Left renal pelvis (tissue), 4 donors: ENCODE results near the gene HOXB3. TPM values are rescaled to one million over a fixed set of nuclear protein-coding genes. Genes with fewer than 3 reads are reported as not detected.

Experiments used
- DNase-seq, 4 donors: peaks; one replicate each; pipeline ENCODE4 v3.0.0-alpha.2; 2013; ENCODE audit warnings: low read depth in 4 of 4, low spot score in 3 of 4
- polyA plus RNA-seq, 4 donors: library from polyadenylated mRNA; unstranded; fragments of 120-200 nt; gene quantifications; one replicate each; pipeline ENCODE4 v1.2.1, GENCODE V29; 2013; ENCODE audit not compliant: insufficient read length in 4 of 4

Gene HOXB3
- polyA plus RNA-seq, 4 donors: 70.2 to 217 (median 153) TPM

DNA sequence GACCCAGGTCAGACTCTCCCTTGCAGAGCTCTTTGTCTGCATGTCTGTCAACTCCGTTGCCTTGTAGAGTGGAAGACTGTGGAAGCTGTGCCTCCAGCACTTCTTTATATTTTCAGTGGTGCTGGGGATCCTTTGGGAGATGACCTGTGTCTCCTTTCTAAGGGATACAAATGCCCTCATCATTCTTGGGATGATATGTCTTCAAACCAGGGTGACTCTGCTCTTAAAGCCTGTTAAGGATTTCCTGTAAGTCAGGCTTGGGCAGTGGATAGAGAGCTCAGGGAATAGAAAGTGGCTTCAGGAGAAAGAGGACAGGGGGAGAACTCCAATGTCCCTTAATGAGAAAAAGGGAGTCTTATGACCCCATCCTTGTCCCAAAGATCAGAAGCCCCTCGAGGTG, 1.5 kb downstream of the HOXB3 start:
- DNase-seq: no peak

DNA sequence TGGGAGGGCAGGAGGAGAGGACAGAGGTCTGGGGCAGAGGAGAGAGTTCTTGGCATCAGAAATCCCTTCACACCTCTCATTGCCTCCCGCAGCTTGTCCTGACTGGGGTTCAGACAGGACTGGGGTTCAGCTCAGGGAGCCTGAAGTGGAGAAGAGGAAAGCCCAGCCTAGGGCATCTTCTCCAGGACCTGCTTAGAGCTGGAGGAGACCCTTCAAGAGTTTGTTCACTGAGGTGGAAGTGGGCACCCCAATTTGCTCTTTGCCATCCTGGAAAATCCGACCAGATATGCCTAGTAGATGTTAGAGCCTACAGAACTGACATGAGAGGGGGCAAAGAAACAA, 2.0 kb downstream of the HOXB3 start:
- no peak for DNase-seq

DNA sequence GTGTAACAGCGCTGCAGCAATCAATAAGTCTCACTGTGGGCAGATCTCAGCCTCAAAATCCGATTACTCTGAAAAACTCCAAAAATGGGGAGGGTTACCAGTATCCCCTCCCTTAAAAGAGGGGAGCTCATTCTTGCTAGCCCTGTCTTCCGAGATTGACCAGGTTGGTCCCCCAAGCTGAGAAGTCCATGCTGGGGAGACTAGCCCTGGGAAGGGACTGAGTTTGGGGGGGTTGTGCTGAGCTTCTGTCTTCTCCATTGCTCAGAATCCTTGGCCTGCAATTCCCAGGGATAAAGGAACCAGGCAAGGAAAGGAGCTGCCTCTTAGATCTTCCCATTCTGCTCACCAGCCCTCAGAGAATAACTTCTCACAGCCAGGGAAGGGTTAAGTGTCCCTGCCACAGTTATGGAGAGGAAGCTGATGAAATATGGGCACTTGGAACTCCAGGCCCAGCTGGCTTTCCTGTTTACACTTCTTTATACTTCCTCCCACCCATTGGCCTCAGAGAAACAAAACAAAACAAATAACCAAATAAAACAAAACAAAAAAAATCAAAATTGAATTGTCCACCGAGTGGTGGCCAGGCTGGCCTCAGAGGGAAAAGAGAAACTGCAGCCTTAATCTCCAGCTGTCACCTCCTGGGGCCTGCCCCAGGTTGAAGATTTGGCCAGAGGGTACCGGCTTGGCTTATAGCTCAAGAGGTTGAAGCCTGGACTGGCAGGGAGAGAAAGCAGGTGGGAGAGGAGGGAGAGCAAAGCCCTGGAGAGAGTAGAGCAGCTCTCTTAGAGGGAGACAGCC, 2.6 kb downstream of the HOXB3 start:
- no peak for DNase-seq

DNA sequence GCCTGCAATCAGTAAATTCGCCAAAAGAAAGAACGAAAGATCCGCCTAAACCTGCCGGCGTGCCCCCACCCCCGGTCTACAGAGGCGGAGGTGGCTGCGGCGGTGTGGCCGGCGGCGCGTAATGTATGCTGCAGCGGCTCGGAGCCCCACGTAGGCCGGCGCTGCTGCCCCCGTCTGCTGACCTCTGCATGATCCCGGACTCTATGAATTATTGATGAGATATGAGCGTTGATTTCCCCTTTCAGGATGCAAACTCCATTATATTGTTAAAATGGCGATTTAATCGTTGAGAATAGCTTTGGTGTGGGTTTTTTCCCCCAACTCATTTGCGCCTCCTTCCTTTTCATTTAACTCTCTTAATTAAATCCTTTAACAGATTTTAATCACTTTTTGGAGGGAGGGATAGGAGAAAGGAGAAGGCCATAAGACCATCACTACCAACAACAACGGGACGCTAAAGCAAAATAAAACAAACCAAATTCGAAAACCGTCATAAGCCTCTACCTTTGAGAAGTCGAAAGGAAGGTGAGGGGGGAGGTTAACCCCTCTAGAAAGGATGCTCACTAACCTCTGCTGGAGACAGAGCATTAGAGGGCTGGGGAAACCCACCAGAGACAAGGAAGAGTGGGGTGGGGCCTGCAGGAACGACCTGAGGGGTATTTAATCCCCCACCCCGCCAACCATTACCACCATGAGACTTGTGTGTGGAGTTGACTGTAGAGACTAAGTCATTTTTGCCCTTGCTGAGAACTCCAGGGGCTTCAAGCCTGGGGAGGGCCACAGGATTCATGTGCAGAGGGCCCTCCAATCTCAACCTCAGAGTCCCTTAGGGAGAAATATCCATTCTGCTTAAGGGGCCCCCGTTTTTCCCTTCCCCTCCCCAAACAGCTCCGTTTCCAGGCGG, 3.4 kb downstream of the HOXB3 start:
- no peak for DNase-seq

DNA sequence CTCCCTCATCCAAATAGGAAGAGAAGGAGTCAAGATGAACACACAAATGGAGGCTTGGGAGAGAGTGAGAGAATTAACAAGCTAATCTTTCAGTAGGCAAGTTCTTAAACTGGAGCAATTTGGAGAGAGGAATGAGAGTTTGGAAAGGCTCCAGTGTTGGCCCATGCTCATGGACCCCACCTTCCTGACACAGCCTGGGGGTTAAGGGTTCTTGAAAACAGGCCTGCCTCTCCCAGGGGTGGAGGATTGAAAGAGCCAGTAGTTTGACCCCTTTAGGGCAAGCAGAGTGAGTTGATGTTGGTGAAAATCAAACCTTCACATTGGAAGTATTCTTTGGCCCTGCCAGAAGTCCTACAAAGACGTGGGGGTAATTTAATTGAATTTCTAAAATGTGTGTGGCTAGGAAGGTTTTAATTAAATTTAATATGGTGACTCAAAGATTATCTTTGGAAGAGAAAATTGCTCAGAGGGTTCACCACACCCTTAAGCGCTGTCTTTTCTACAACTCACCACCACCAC, 5.8 kb downstream of the HOXB3 start:
- no peak for DNase-seq

DNA sequence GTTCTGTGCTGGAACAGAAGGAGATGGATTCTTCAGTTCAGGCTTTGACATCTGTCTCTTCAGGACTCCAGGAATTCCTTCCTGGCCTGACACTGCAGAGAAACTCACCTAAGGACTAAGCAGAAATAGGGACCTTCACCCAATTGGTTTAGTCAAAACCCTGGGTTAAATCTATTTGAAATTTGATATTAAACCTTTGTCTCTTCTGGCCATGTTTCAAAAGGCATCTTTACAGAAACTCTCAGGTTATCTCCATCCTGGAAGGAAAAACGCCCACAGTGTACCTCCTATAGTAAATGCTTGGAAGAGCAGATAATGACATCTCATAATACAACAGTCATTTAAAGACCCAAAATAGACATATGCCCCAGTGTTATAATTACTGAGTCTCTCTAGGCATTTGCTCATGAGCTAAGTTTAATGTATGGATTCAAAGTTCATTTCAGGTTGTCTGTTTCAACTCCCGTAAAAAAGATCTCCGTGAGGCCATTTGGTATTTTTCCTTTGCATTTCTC, 6.3 kb downstream of the HOXB3 start:
- DNase-seq: no peak

DNA sequence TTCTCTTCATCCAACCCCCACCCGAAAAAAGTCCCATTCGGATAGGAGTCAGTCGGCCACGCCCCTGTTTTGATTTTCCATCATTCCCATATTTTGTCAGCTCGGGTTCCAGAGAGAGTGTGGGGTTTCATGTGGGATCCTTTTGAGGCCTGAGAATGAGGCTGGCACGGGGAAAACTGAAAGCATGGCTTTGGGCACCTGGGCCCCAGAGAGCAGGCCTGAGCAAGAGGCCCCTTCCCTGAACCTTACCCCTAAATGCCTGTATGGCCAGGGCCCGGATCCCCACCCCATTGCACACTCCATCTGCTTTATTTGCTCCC, 7.3 kb downstream of the HOXB3 start:
- DNase-seq: no peak

DNA sequence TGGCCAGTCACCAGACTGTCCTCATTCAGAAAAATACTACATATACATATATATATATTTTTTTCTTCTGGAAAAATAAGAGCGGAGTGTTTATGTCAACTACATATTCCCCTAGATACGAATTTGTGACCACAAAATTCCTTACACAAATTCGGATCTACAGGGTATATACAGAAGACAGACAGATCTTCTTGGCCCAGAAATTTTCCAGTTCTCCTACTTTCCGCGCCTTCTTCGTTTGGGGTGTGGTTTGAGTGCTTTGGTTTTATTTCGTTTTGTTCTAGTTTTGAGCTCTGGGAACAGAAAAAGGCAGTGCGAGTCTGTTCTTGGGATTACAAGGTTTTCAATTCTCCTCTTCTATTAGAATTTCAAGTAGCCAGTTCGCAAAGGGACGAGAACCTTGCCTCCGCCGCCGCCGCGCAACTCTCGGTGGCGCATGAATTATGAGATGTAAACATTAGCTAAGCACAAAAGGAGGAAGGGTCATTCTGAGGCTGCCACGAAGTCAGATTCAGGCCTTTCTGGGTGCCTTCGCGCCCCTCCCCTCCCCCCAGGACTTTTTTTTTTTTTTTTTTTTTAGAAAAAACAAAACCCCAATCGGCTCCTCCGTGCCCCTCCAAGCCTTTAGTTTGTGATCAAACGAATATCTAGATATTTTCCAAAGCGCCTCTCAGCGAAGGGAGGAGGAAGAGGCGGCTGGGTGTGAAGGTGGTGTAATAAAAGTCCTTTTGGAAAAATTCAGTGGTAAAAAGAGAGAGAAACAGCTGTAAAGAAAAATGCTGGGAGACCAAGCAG, 10.1 kb downstream of the HOXB3 start:
- no peak for DNase-seq

DNA sequence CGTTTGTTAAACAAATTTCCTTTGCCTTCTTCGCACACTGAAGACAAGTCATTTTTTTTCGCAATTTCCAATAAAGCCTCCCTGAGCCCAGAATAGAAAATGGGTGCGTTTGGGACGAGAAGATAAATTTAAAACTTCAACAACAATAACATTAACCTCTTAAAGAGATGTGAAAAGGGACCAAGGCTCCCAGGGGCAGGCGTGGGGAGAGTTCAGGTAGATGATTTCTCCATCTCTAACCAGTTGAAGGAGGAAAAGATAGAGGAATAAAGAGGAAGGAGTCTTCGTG, 10.6 kb downstream of the HOXB3 start:
- DNase-seq: no peak

DNA sequence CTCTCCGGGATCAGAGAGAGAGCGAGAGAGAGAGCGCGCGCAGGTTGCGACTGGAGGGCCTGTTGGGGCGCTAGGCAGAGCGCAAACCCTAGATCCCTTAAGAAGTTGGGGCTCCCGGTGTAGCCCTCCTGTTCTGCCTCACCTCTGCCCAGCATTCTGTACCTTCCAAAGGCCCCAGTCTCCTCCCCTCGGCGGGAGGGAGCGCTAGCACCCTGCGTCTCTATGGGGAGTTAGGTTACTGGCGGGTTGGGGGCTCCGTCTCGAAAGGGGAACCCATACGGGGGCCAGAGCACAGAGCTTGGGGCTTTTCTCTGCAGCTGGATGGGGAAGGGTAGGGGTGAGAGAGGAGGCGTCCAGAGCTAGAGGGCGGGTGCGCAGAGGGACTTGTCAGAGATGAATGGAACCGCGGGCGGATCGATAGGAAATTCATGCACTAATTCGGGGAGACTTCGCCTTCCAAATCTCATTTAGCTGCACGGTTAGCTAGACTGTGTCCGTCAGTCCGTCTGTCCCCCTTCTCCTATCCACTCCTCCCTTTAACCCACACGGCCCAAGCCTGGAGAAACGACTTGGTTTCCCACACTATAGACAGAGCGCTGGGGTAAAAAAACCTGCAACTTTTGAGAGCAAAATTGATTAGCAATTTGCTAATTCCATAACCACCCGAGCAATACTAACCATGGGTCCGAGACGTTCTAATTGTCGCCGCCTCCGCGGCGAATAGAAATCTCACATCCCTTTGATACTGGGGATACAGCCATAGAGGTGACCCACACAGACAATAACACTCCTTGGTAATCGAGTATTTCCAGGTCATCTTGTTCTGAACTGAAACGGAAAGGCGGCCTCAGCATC, 11.2 kb downstream of the HOXB3 start:
- DNase-seq: no peak

DNA sequence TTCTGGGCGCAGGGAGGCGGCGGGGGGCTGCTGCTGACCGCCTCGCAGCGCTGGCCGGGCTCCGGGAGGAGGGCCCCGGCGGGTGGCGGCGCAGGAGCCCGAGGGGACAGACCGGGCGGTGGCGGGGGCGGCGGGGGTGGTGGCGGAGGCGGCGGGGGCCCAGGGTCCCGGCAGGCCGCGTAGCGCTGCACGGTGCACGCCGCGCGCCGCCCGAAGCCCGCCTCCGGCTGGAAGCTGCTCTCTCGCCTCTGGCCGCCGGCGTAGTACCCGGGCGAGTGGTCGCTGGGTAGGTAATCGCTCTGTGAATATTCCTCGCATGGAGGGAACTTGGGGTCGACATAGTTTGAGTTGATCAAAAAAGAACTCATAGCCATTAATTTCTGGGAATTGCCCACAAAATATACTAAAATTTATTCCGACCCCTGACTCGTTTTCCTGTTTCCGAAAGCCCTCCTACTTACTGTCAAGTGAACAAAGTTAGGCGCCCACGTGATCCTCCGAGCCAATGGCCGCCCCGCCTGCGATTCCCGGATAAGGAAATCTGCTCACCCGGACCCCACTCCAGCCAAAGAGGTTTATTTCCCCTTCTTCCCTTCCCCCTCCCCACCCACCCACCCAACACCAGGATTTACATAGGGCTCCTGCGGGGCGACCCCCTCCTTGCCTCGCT, 12.0 kb downstream of the HOXB3 start, which contains the start of gene HOXB4:
TSS of gene HOXB4 (minus strand) at position 405 of the 670 bp plus-strand sequence. CDS start at position 374, 31 bp downstream.
- no peak for DNase-seq

DNA sequence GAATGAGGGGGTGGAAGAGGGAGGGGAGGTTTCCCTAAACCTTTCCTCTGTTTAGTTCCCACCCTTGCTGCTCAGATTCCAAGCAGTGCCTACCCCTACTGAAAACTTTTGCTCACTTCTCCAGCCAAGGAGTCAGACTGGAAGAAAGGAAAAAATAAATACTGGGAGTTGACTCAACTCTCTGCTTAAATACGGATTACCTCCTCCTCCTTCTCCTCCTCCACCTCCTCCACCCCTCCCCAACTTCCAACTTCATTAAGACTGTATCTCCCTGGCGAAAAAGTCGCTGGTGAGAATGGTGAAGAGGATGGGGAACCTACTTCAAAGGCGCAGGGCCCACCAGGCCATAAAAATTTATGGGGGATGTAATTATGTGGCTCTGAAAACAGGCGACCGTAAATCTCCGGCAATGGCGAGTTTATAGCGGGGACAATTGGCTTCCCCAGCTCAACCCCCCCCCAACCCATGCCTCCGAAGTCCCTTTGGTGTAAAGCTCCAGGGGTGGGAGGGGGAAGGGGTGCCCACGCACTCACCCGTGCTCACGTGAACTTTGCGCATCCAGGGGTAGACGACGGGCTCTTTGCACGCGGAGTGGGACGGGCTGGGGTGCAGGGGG, 12.6 kb downstream of the HOXB3 start:
- DNase-seq: peak in 2 of 4 donors; percentile 85 to 94

DNA sequence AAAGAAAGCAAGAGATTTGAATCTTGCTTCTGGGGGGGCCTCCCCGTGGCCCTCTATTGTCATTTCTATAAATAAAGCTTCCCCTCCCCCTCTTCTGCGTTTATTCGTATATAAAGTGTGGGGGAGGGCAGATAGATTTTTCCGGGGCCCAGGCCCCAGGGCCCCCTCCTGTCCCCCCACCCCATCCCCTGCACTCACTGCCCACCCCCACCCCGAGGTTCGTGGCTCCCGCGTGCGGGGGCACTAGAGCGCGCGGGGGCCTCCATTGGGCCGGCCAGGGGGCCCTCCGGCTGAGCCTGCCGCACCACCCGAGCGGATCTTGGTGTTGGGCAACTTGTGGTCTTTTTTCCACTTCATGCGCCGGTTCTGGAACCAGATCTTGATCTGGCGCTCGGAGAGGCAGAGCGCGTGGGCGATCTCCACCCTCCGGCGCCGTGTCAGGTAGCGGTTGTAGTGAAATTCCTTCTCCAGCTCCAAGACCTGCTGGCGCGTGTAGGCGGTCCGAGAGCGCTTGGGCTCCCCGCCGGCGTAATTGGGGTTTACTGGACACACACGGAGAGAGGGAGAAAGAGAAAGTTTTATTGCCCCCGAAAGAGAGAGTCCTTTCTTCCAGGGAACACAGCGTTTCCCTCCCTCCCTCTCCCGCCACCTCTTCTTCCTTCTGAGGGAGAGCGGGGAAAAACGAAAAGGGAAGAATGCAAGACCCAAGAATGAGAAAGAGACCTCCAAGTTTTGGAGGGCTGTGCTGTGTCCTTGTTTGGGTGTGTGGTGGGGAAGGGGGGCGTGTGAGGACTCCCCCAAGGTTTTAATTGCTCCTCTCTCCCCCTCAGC, 13.3 kb downstream of the HOXB3 start:
- no peak for DNase-seq

DNA sequence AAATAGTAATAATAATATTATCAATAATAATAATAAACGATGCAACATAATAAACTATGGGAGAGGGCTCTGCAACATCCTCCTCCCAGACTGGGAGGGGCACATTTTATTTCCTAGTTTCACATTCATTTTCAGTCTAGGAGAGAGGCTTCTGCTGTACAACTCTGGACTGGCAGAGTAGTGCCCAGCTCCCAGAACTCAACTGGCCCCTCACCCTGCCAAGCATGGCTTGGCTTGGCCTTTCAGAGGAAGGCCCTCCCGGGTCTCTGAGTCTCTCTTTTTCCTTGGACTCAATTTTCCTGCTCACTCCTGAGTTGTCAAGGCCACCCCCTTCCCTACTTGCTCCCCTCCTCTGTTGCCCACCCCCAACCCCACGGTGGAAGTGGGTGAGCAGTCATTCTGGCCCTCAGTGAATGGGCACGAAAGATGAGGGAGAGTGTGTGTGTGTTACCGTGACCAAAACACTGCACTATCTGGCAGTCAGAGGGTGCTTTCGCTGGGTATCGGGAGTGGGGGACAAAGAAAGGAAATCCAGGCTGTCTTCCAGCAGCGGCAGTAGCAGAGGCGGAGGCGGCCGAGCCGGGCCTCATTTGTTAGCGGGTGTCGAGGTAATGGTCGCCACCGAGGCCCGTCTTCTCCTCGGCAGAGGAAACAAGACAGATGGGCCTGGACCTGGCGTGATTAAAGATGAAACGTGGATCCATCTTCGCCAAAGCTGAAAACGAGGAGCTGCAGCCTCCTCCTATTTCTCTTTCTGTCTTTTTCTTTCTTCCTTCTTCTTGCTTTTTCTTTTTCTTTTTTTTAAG, 14.2 kb downstream of the HOXB3 start:
- DNase-seq: no peak

DNA sequence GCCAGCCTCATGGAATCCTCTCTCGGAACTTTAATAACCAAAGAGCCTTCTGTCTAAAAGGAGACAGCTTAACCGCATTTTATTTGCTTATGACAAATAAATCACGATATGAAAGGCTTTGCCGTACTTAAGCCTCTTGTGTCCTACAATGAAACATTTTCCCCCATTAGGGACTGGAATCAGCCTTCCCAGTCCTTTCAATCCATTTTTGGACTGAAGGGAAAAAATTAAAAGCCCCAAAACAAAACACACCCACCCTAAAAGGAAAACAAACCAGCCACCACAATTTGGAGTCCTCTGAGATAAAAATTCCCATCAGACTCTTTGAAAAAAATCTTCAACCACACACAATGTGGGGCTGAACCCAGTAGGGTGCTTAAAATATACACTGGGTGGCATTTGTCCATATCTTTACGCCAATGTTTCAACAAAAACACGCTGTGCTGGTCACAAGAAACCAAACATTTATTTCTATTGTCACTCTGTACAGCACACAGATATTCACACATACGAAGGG, 14.9 kb downstream of the HOXB3 start:
- no peak for DNase-seq

DNA sequence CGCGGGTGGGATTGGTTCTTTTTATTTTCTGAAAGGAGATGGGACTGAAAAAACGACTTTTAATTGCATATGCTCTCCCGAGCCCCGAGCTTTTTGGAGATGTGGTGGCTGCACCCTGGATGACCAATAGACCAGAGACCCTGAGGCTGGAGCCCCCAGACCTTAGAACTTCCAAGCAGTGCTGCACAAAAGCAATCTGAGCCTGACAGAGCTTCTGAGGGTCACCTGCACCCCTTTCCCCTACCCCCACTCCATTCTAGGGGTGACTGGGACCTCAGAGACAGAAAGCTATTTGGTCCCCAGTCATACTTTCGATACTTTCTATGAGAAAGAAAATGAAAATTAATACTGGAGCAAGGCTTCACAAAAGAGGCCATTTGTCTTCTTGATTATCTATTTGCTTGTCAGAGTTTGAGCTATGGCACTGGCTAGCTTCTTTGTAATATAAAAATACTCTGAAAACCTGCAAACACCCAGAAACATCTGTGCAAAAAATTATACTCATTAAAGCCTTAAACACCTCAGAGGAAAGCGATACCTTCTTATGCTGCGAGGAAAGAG, 15.5 kb downstream of the HOXB3 start:
- no peak for DNase-seq
